CD1c-positive myeloid dendritic cell (primary cell): ENCODE data around the gene TMEM151B.

Source experiments
- DNase-seq: peaks from one replicate; pipeline ENCODE4 v3.0.0-alpha.2; 2016; ENCODE audit errors: extremely low spot score

Gene TMEM151B

DNA sequence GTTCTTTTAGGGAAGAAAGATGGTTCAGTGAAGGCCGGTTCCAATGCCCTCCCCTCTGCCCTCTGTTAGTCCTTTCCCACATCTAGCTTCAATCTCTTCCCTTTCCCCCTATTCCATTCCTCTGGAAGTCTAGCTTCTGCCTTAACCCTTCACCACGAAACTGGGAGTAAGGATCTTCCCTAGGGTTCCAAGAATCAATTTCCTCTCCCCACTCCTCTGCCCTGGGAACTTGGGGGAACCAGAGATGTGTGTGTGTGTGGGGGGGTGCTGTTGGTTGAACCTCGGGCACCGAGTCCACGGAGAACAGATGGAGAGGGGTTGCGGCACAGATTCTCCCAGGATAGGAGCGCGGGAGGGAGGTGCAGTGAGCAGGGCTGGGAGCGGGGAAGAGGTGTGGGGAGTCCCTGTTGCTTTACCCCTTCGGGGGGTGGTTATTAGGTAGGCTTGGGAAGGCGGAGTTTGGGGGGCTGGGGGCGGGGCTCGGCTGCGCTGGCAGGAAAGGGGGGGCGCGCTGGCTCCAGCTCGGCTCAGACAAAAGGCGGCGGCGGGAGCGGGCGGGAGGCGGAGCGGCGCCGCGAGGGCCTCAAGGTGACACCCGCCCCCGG is at the start of gene TMEM151B:
Gene TMEM151B (plus strand): TSS at position 530 of the 605 bp plus-strand sequence. CDS start 293 bp downstream, outside the sequence.
- no peak for DNase-seq

- no peak for DNase-seq
These were observed 49.3 kb upstream of the TMEM151B start for GRCh38 chr6:44220913-44221290.

DNA sequence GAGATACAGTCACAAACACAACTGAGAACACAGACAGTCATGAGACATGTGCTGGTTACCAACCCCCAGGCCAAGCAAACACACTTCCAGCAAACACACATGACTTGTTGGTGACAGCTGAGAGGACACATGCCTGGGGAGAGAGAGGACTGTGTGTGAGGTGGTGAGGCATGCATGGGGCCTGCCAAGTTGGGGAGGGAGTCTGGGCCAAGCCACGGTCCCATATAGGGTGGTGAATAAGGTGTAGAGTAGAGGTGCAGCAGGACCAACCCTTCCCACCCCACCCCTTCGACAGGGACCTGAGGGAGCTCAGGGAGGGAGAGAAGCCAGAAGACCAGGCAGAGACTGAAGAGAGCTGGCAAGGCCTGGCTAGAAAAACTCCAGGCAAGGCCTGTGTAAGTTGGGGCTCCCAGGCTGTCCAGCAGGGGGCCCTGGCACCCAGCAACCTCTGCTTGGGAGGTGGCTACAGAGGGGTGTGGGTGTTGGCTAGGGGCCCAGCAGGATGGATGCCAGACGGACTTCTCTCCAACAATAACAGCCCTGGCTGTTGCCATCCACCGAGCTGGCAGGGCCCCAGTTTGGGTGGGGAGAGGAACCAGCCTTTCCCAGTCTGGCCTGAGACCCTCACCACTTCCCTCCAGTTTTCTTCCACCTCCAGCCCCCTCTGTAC is 48.8 kb upstream of the TMEM151B start:
- peak; percentile 84 for DNase-seq

- no peak for DNase-seq
These were observed 48.3 kb upstream of the TMEM151B start for GRCh38 chr6:44221961-44222335.

DNA sequence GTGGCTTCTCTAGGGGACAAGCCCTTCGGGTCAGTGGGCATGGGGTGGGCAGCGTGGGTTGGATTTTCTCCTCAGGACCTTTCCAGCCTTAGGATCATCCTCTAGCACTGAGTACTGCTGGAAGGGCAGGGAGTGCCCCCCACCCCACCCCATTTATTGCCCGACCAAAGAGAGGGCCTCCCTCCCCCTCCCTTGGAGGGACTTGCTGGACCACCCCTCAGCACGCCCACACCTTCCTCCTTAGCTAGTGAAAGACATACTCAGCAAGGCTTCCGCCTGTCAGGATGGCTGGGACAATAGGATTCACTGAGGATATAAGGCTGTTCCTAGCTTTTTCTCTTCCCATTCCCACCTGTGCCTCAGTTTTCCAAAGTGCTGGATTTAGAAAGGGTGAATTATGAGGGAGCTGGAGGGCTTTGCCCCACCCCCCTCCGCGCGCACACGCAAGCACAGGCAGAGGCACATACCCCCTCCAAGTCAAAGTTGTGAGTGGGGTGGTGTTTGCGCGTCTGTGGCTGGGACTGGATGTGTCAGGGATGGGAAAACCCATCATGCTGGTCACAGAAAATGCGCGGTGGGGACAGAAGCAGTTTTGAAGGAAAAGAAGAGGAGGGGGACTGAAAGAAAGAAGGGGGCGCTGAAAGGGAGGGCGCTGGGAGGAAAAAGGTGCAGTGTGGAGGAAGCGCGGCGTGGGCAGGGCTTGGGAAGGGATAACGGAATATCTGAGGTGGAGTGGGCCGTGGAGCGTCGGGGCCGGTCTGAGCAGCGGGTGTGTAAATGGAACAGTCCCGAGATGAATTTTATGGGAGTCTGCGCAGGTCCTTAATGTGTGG is 47.5 kb upstream of the TMEM151B start:
- DNase-seq = no peak

GRCh38 chr6:44223319-44224028 is 46.8 kb upstream of the TMEM151B start, which contains the start of gene SLC29A1:
TSS of gene SLC29A1 (plus strand) at chr6:44223595. CDS start at chr6:44227314, 3,719 bp downstream.
- peak; percentile 80 for DNase-seq

DNA sequence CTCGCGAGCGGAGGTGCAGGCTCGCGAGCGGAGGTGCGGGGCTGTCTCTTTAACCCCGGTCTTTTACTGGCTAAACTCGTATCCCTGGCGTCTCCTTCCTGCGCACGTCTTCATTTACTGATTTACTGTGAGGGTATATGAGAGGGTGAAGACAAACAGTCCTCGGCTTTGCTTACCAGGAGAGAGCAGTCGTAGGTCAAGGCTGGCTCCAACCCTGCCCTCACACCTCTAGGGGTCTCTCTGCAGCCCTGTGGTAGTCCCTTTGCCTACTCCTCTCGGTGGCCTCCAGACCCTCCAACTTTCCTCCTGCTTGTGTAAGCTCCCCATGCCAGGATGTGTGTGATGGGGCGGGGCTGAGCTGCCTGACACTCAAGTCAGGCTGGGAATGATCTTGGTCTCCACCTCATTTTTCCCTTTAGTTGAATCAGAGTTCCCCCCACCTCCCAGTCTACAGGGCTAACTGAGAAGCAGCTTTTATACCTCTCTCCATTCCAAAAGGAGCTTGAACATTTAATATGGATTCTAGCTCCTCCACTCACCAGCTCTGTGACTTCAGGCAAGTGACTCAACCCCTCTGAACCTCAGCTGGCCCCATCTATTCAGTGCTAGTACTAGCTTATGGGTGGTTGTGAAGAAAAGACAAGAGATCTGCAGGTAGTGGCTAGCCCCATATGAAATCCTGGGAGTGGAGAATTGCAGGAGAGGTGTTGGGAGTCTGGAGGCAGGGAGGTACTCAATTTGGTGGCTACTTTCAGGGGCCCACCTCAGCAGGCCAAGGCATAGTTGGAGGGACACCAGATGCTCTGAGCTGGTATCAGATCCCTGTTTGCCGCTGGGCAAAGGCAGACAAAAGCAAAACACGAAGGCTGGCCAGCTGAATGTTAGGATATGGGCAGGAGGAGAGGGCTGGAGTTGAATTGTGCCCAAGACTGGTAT is 46.0 kb upstream of the TMEM151B start:
- no peak for DNase-seq

DNA sequence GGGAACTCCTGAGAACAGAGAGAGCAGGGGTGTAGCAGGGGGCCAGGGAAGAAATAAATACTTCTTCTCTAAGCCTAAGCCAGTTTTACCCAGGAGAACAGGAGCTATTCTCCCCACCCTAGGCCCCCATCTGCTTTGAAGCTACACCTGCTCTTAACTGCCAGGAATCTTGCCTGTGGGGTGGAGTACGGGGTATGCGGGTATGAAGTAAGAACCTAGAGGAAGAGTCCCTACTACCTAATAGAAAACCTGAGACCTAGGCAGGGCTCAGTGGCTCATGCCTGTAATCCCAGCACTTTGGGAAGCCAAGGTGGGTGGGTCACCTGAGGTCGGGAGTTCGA is 45.3 kb upstream of the TMEM151B start:
- DNase-seq = no peak

- DNase-seq = no peak
These were observed 44.5 kb upstream of the TMEM151B start for GRCh38 chr6:44225579-44226325.

DNA sequence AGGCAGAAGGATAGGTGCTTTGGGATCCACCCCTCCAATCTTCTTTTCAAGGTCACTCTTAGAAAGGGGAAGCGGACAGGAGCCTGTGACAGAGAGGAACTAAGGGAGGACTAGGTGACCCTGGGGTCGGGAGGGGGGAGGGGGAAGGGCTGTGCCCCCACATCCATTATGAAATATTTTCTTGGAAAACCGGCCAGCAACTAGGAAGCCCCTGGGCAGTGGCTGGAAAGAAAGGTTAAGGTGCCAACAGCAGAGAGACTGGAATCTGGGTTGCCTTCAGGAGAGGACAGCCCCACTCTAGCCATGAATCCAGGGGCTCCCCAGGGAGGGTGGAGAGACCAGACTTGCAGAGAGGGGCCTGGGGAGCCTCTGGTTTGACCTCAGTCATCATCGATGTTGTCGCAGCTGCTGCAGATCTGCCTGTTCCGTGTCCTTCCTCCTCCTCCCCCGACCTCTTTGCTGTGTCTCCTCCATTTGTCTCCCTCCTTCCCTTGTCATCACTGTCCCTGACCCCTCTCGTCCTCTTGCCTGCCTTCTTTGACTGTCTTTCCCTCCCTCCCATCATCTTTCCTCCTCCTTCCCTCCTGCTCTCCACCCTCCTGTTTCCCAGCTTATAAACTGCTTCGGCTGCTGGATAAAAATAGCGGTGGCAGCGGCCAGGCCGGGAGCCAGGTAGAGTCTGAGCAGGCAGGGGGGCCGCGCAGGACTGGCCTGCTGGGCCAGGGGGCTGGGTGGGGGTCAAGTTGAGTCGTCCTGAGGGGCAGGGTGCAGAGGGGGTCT is 43.7 kb upstream of the TMEM151B start:
- no peak for DNase-seq

- no peak for DNase-seq
These were observed 43.0 kb upstream of the TMEM151B start for GRCh38 chr6:44227148-44227793.

- no peak for DNase-seq
These were observed 42.2 kb upstream of the TMEM151B start for GRCh38 chr6:44228031-44228430.

GRCh38 chr6:44228433-44228832 is 41.8 kb upstream of the TMEM151B start:
- DNase-seq = no peak

DNA sequence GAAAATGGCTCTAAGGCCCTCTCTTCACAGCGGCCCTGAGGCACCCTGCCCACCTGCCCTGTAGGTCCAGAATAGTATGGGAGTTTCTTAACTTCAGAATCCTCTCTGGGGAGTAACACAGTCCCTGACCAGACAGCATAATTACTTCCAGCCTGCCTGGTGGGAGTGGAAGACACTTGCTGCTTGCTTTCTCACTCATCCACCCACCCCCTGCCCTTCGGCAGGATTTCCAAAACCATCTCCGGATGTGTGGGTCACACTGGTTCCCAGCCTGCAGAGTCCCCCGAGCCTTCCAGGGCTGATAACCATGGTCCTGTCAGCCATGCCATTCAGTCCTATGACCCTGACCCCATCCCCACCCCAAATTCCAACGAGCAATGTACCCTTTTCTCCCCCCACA is 41.4 kb upstream of the TMEM151B start:
- DNase-seq = no peak

GRCh38 chr6:44229376-44230033 is 40.7 kb upstream of the TMEM151B start:
- no peak for DNase-seq

GRCh38 chr6:44230034-44230675 is 40.1 kb upstream of the TMEM151B start:
- no peak for DNase-seq

DNA sequence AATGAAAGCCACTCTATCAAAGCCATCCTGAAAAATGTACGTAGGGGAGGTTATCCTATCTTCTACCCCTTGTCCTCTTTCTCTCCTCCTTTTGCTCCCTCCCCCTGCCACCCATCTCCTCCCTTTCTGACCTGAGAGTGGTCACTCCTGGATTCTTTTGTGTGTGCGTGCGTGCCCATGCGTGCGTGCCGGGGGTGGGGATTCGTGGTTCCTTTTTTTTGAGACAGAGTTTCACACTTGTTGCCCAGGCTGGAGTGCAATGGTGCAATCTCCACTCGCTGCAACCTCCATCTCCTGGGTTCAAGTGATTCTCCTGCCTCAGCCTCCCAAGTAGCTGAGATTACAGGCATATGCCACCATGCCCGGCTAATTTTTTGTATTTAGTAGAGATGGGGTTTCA is 38.8 kb upstream of the TMEM151B start:
- DNase-seq = peak; percentile 72
